HG03432 (cell line): ENCODE data around the gene C1QTNF6.

Source experiments
- ATAC-seq: cut with Tn5 transposase; IDR thresholded peaks from one replicate; pipeline ENCODE4 v1.9.1; 2021; ENCODE audit warnings: mild to moderate bottlenecking, moderate library complexity; ENCODE audit not compliant: unreplicated experiment

C1QTNF6 gene

GRCh38 chr22:37193629-37194191, 5.7 kb upstream of the C1QTNF6 start:
- ATAC-seq = no peak

GRCh38 chr22:37192741-37193140, 4.7 kb upstream of the C1QTNF6 start:
- no peak for ATAC-seq

- no peak for ATAC-seq
Measured at GRCh38 chr22:37192204-37192603, 4.2 kb upstream of the C1QTNF6 start.

- ATAC-seq = no peak
Measured at GRCh38 chr22:37190262-37190780, 2.3 kb upstream of the C1QTNF6 start.

GRCh38 chr22:37188901-37189466, 937 bp upstream of the C1QTNF6 start:
- ATAC-seq = no peak

GRCh38 chr22:37187552-37187890, 526 bp downstream of the C1QTNF6 start:
- no peak for ATAC-seq

GRCh38 chr22:37186997-37187522, 987 bp downstream of the C1QTNF6 start:
- ATAC-seq = no peak

- no peak for ATAC-seq
Measured at GRCh38 chr22:37186228-37186996, 1.6 kb downstream of the C1QTNF6 start.

GRCh38 chr22:37185646-37186227, 2.3 kb downstream of the C1QTNF6 start:
- ATAC-seq = no peak

- ATAC-seq = no peak
Measured at GRCh38 chr22:37184816-37185541, 3.1 kb downstream of the C1QTNF6 start.

- ATAC-seq = no peak
Measured at GRCh38 chr22:37184380-37184755, 3.7 kb downstream of the C1QTNF6 start.

- no peak for ATAC-seq
Measured at GRCh38 chr22:37183432-37184379, 4.3 kb downstream of the C1QTNF6 start.

- ATAC-seq = no peak
Measured at GRCh38 chr22:37182949-37183245, 5.2 kb downstream of the C1QTNF6 start.

GRCh38 chr22:37182101-37182948, 5.7 kb downstream of the C1QTNF6 start:
- no peak for ATAC-seq

GRCh38 chr22:37181681-37182080, 6.4 kb downstream of the C1QTNF6 start:
- ATAC-seq = no peak

- ATAC-seq = no peak
Measured at GRCh38 chr22:37180531-37181231, 7.4 kb downstream of the C1QTNF6 start.

GRCh38 chr22:37179622-37180420, 8.2 kb downstream of the C1QTNF6 start:
- ATAC-seq = no peak

- ATAC-seq = no peak
Measured at GRCh38 chr22:37179126-37179470, 8.9 kb downstream of the C1QTNF6 start.
